ENCODE results near the gene MRPL12. TPM values are rescaled to one million over a fixed set of nuclear protein-coding genes. Genes with fewer than 3 reads are reported as not detected.
A peak's percentile ranks its signal among the peaks of the same experiment; 100 is the strongest.

MRPL12 gene
- total RNA-seq, 2 experiments from 2014 or later, result 55.1 to 59.2 TPM

GRCh38 chr17:81697261-81698044, 5.7 kb upstream of the MRPL12 start:
- no peaks in the 10 kb centered on the region for H3K27me3 Mint-ChIP-seq
- H3K4me1 Mint-ChIP-seq, result peaks cover 12% of the 10 kb centered on the region
- ATAC-seq (ENCODE audit: low read depth) (no peak), DNase-seq (no peak)
- H3K36me3 Mint-ChIP-seq, result peaks cover 14% of the 10 kb centered on the region
- no peaks in the 10 kb centered on the region for H3K9me3 Mint-ChIP-seq
- POLR2A ChIA-PET, result interaction anchor here (0.6 kb wide), 1 partner anchor 54 kb away, joined by 3 read pairs; no protein-coding TSS in a partner anchor
- no peak overlapping the region for H3K4me3 Mint-ChIP-seq
- no peak overlapping the region for H3K27ac Mint-ChIP-seq

- Mint-ChIP-seq H3K36me3 (peaks cover 21% of the 10 kb centered on the region), H3K9me3 (no peaks in the 10 kb centered on the region)
Observed at GRCh38 chr17:81700353-81701287, 2.5 kb upstream of the MRPL12 start.

GRCh38 chr17:81701288-81702071, 1.7 kb upstream of the MRPL12 start:
- ATAC-seq (ENCODE audit: low read depth) (no peak), DNase-seq (peak; percentile 37)
- Mint-ChIP-seq H3K4me1 (peaks cover 18% of the 10 kb centered on the region), H3K36me3 (peaks cover 29% of the 10 kb centered on the region), H3K9me3 (no peaks in the 10 kb centered on the region), H3K4me3 (peak overlapping the region; percentile 96), H3K27me3 (no peaks in the 10 kb centered on the region), H3K27ac (peak overlapping the region; percentile 97)
- POLR2A ChIA-PET, result interaction anchor here (0.5 to 4.2 kb wide), 9 partner anchors 8 to 1247 kb away, joined by 3 to 69 read pairs (median 6); partner anchors contain the start of genes ARL16, CCDC137, HGS and OXLD1

More at GRCh38 chr17:81700353-81701287, 2.5 kb upstream of the MRPL12 start:
- peaks cover 17% of the 10 kb centered on the region for H3K4me1 Mint-ChIP-seq
- POLR2A ChIA-PET, result interaction anchor here (0.5 to 4.2 kb wide), 4 partner anchors 9 to 38 kb away, joined by 3 to 69 read pairs (median 31); partner anchors contain the start of genes ARL16, HGS and SLC25A10
- DNase-seq (no peak), ATAC-seq (ENCODE audit: low read depth) (no peak)
- H3K4me3 Mint-ChIP-seq, result peak overlapping the region; percentile 96
- no peaks in the 10 kb centered on the region for H3K27me3 Mint-ChIP-seq
- peak overlapping the region; percentile 21 for H3K27ac Mint-ChIP-seq

DNA sequence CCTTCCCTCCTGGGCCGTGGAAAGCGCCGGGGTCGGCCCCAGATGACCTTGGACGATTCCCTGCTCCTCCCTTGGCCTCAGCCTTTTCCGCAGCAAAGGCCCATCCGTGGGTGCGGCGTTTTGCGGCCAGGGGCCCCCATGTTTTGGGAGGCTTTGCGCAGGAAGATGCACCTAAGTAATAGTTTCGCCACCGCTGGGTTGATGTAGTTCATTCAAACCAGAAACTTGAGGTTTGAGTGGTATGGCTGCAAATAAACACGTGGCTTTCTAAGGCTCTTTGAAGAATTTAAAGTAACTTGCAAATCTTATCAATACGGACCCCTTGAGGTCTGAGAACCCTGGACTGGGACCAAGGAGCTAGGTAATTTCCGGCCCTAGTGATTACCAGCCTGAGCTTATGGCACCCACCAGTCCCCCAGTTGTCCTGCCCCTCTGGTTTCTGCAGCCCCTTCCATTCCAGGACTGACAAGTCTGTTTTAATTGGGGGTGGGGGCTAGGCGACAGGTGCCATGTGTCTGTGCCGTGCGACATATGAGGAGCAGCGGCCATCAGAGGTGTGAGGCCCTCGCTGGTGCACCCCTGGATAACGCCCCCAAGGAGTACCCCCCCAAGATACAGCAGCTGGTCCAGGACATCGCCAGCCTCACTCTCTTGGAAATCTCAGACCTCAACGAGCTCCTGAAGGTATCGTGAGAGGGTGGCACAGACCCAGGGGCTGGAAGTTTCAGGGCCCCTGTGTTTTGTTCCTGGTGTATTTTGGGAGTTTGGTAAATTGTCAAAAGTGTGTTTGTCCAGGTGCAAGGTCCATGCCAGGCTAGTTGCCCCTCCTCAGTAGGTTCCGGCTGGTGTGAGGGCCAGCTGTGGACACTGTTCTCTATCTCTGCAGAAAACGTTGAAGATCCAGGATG, 834 bp downstream of the MRPL12 start:
- Mint-ChIP-seq H3K9me3 (no peaks in the 10 kb centered on the region), H3K36me3 (peaks cover 23% of the 10 kb centered on the region), H3K27ac (peak overlapping the region; percentile 85), H3K4me3 (peak overlapping the region; percentile 81), H3K27me3 (no peaks in the 10 kb centered on the region), H3K4me1 (peaks cover 16% of the 10 kb centered on the region)
- no peak for DNase-seq
- POLR2A ChIA-PET, result interaction anchor here (0.6 to 4.2 kb wide), 16 partner anchors 9 to 1440 kb away, joined by 3 to 69 read pairs (median 4); partner anchors contain the start of genes ACTG1, ANAPC11, ARHGDIA and ARL16
- peak; percentile 2 for ATAC-seq (ENCODE audit: low read depth)

DNA sequence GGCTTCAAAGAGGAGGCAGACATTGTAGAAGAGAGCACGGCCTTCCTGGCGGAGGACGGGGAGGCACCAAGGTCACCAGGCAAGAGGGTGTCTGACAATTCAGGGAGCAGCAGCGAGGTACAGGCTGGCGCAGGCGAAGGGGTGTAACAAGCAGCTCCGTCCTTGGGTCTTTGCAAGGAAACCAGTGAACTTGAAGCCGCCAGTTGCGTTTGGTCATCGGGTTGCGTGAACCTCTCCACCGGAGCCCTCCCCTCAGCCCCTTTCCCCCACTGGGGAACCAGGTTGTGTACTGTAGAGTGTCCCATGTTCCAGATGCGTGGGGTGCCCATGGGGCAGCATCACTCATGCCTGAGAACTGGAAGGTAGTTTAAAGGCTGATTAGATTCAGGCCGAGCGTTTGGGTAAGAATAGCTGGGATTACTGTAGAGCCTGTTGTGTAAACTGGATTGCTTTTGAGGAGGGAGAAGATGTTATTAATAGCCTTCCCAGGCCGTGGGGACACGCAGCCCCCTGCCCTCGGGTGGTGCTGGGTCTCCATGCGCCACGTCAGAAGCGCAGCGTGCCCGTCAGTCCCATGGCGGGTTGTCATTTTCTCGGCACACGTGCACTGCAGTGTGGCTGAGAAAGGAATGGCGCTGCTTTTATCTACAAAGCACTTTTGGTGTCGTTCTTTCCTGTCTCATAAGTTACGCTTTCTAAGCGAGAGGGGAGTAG, 2.5 kb downstream of the MRPL12 start:
- Mint-ChIP-seq H3K27me3 (no peaks in the 10 kb centered on the region), H3K27ac (peak overlapping the region; percentile 33), H3K36me3 (peaks cover 20% of the 10 kb centered on the region), H3K9me3 (no peaks in the 10 kb centered on the region), H3K4me3 (no peak overlapping the region), H3K4me1 (peaks cover 20% of the 10 kb centered on the region)
- ATAC-seq (ENCODE audit: low read depth) (no peak), DNase-seq (no peak)
- POLR2A ChIA-PET, result no interaction called here

- no peaks in the 10 kb centered on the region for H3K27me3 Mint-ChIP-seq
- H3K9me3 Mint-ChIP-seq, result no peaks in the 10 kb centered on the region
- H3K4me1 Mint-ChIP-seq, result peaks cover 19% of the 10 kb centered on the region
- ATAC-seq (ENCODE audit: low read depth), result no peak
- peak overlapping the region; percentile 9 for H3K27ac Mint-ChIP-seq
- H3K36me3 Mint-ChIP-seq, result peaks cover 18% of the 10 kb centered on the region
- POLR2A ChIA-PET, result no interaction called here
- DNase-seq, result no peak
- no peak overlapping the region for H3K4me3 Mint-ChIP-seq
Observed at GRCh38 chr17:81706232-81706611, 3.1 kb downstream of the MRPL12 start.

GRCh38 chr17:81706757-81707624, 3.8 kb downstream of the MRPL12 start:
- no peak overlapping the region for H3K4me3 Mint-ChIP-seq
- ATAC-seq (ENCODE audit: low read depth) (no peak), DNase-seq (no peak)
- H3K36me3 Mint-ChIP-seq, result peaks cover 16% of the 10 kb centered on the region
- H3K27ac Mint-ChIP-seq, result no peak overlapping the region
- POLR2A ChIA-PET, result interaction anchor here (0.7 kb wide), 1 partner anchor 198 kb away, joined by 3 read pairs; no protein-coding TSS in a partner anchor
- H3K4me1 Mint-ChIP-seq, result peaks cover 17% of the 10 kb centered on the region
- no peaks in the 10 kb centered on the region for H3K27me3 Mint-ChIP-seq
- H3K9me3 Mint-ChIP-seq, result no peaks in the 10 kb centered on the region

GRCh38 chr17:81707725-81708646, 4.8 kb downstream of the MRPL12 start:
- no peak for ATAC-seq (ENCODE audit: low read depth)
- Mint-ChIP-seq H3K27me3 (no peaks in the 10 kb centered on the region), H3K4me1 (peaks cover 20% of the 10 kb centered on the region)

DNA sequence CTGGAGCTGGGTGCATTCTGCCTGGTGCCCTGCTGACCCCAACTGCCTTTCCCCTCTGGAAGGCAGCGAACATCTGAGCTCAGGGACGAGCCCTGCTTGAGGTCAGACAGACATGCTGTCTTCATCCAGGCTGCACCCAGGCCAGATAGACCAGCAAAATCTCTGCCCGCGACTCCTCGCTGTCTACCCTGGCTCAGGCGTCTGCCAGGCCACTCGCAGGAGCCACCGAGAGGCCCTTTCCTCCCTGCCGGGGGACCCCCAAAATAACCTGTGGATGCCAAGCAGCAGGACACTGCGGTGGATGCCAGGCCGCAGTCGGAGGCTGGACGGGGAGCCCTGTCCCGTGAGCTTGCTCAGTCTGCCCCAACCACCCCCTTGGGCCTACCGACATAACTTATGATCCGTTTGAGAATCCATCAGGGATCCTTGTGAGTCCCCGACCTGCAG, 5.6 kb downstream of the MRPL12 start:
- H3K36me3 Mint-ChIP-seq, result peaks cover 14% of the 10 kb centered on the region
- H3K4me1 Mint-ChIP-seq, result peaks cover 23% of the 10 kb centered on the region
- H3K9me3 Mint-ChIP-seq, result no peaks in the 10 kb centered on the region
- POLR2A ChIA-PET, result interaction anchor here (0.7 to 1.1 kb wide), 2 partner anchors 25 to 195 kb away, joined by 3 read pairs; partner anchors contain the start of genes ARL16 and HGS
- H3K27me3 Mint-ChIP-seq, result no peaks in the 10 kb centered on the region
- ATAC-seq (ENCODE audit: low read depth) (no peak), DNase-seq (no peak)
- peak overlapping the region; percentile 40 for H3K27ac Mint-ChIP-seq
- no peak overlapping the region for H3K4me3 Mint-ChIP-seq

More at GRCh38 chr17:81707725-81708646, 4.8 kb downstream of the MRPL12 start:
- Mint-ChIP-seq H3K27ac (no peak overlapping the region), H3K9me3 (no peaks in the 10 kb centered on the region), H3K36me3 (peaks cover 14% of the 10 kb centered on the region), H3K4me3 (no peak overlapping the region)
- no peak for DNase-seq
- POLR2A ChIA-PET, result interaction anchor here (1.1 kb wide), 1 partner anchor 24 kb away, joined by 3 read pairs; the partner anchor contains the start of genes ARL16 and HGS
